ENCODE data around the gene ZNF616.

DNA sequence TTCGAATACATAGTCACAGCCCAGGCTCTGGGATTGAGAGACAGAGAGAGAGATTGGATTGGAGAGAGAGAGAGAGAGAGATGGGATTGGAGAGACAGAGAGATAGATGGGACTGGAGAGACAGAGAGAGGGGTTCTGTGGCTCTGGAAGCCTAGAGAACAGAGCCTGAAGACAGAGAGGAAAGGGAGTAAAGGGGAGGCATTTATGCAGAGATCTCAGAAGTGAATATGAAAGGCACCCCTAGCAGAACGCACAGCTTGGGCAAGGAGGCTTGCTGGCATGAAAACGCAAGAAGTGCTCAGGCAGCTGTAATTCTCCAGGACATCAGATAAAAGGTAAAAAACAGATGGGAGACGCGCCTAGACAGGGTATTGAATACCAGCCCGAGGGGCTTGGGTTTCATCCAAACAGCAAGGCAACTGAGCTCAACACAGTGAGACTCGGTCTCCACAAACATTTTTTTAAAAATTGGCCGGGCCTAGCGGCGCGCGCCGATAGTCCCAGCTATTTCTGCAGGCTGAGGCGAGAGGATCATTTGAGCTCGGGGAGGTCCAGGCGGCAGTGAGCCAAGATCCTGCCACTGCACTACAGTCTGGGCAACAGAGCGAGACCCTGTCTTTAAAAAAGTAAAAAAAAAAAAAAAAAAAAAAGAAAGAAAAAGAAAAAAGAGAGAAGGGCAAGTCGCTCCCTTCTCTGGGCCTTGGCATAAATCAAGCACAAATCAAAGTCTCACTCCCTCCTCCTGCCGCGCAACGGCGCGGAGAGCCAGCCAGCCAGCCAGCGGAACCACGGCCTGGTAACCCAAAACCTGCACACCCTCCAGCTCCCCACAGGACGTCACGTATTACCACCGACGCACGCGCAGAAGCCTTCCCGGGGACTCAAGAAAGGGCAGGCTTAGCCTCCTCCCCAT is 49.3 kb upstream of the ZNF616 start:
- TF ChIP-seq, protein P1, sequence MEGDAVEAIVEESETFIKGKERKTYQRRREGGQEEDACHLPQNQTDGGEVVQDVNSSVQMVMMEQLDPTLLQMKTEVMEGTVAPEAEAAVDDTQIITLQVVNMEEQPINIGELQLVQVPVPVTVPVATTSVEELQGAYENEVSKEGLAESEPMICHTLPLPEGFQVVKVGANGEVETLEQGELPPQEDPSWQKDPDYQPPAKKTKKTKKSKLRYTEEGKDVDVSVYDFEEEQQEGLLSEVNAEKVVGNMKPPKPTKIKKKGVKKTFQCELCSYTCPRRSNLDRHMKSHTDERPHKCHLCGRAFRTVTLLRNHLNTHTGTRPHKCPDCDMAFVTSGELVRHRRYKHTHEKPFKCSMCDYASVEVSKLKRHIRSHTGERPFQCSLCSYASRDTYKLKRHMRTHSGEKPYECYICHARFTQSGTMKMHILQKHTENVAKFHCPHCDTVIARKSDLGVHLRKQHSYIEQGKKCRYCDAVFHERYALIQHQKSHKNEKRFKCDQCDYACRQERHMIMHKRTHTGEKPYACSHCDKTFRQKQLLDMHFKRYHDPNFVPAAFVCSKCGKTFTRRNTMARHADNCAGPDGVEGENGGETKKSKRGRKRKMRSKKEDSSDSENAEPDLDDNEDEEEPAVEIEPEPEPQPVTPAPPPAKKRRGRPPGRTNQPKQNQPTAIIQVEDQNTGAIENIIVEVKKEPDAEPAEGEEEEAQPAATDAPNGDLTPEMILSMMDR (IDR thresholded peaks at IDR 0.05; ENCODE audit: low read length), result no peak
- no peak for TF ChIP-seq EZH2 (optimal IDR thresholded peaks at IDR 0.05; ENCODE audit: low read depth, low read length)
- TF ChIP-seq EZH2phosphoT487 (IDR thresholded peaks at IDR 0.05; ENCODE audit: low read length), result no peak

Data from MM.1S (cell line).